Measurements from ENCODE around the gene HSP90AA1.

The HSP90AA1 gene

DNA sequence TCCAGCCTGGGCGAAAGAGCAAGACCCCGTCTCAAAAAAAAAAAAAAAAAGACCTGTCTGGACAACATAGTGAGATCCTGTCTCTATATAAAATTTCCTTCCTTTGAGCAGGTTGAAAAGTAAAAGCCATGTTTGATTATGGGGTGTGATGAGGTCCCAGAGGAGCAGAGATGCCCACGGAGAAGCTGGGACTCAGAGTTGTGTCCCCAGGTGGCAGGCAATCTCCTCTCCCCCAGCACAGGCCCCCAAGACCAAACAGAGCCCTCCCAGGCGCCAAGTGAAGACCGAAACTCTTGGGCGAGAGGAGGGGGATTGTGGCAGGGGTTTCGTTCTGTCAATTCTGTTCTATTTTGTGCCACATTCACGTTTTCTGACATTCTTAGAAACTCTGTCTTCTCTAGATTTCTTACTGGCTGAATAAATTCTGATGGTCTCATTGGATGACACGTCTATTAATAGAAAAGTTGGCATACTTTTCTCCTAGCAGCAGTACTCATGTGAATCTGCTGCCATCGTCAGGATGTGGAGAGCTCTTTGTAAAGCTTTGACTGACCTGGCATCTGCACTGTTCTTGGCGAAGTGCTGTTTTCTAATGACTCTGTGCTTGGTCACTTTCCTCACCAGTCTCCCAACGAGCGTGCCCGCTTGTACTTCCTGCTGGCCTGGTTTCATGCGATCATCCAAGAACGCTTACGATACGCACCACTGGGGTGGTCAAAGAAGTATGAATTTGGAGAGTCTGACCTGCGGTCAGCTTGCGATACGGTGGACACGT, 43.4 kb downstream of the HSP90AA1 start:
- Mint-ChIP-seq H3K4me3 (no peak overlapping the region), H3K4me1 (no peaks in the 10 kb centered on the region), H3K9me3 (no peaks in the 10 kb centered on the region), H3K27ac (no peak overlapping the region), H3K36me3 (peaks cover 100% of the 10 kb centered on the region)
- DNase-seq (ENCODE audit: low spot score in 2 of 2) (no peak), ATAC-seq (no peak)

DNA sequence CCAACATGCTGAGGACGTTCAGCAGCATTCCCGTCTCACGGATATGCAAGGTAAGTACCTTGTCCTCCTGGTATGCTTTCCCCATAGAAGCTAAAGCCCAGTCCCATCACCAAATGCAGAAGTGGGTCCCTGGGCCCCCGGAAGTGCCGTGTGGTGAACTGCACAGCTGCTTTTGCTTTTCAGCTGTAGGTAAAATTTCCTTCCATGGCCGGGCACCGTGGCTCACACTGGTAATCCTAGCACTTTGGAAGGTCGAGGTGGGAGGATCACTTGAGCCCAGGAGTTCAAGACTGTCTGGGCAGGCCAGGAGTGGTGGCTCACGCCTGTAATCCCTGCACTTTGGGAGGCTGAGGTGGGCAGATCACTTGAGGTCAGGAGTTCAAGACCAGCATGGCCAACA, 44.1 kb downstream of the HSP90AA1 start:
- H3K4me1 Mint-ChIP-seq: no peaks in the 10 kb centered on the region
- no peak for ATAC-seq
- H3K36me3 Mint-ChIP-seq: peaks cover 100% of the 10 kb centered on the region

DNA sequence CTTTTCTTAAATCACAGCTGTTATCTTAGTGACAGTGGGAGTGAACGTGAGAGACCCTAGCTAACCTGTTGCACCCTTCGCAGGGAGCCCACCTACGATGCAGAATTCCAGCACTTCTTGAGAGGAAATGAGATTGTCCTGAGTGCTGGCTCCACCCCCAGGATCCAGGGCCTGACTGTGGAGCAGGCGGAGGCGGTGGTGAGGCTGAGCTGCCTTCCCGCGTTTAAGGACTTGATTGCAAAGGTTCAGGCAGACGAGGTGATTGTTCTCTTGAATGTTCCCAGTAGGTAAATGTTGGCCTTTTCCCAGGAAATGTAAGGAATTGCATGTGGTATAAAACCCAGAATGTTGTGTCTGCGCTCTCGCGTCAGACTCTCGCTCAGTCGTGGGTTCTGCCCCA, 46.7 kb downstream of the HSP90AA1 start:
- DNase-seq (ENCODE audit: low spot score in 2 of 2) (no peak), ATAC-seq (no peak)
- Mint-ChIP-seq H3K9me3 (no peaks in the 10 kb centered on the region), H3K4me1 (no peaks in the 10 kb centered on the region), H3K27ac (no peak overlapping the region), H3K4me3 (no peak overlapping the region), H3K36me3 (peaks cover 100% of the 10 kb centered on the region)

More for the DNA sequence above, 44.1 kb downstream of the HSP90AA1 start:
- H3K27ac Mint-ChIP-seq: no peak overlapping the region
- DNase-seq (ENCODE audit: low spot score in 2 of 2): no peak
- H3K9me3 Mint-ChIP-seq: no peaks in the 10 kb centered on the region
- no peak overlapping the region for H3K4me3 Mint-ChIP-seq

DNA sequence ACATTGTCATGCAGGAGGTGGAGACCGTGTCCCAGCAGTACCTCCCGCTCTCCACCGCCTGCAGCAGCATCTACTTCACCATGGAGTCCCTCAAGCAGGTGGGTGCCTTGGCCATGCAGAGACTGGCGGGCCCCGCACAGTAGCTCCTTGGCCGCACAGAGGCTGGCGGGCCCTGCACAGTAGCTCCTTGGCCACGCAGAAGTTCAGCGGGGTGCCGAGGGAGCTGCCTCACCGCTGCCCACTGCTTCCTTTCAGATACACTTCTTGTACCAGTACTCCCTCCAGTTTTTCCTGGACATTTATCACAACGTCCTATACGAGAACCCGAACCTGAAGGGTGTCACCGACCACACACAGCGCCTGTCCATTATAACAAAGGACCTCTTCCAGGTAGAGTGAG, 47.7 kb downstream of the HSP90AA1 start:
- Mint-ChIP-seq H3K4me1 (no peaks in the 10 kb centered on the region), H3K27ac (no peak overlapping the region), H3K36me3 (peaks cover 100% of the 10 kb centered on the region), H3K4me3 (no peak overlapping the region), H3K9me3 (no peaks in the 10 kb centered on the region)
- ATAC-seq (no peak), DNase-seq (ENCODE audit: low spot score in 2 of 2) (no peak)

DNA sequence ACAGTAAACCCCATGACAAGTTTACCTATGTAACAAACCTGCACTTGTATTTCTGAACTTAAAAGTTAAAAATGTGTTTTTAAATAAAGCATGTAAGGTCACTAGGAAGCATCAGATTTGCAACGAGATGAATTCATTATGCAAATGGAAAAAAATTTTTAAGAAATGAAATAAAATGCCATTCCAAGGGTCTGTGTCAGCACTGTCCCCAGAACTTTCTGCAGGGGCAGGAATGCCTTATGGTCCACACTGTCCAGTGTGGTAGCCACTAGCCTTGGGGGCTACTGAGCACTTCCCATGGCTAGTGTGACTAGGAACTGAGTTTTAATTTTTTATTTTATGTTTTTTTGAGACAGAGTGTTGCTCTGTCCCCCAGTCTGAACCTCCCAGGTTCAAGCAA, 49.2 kb downstream of the HSP90AA1 start:
- no peak for DNase-seq (ENCODE audit: low spot score in 2 of 2)
- no peak overlapping the region for H3K27ac Mint-ChIP-seq
- no peak for ATAC-seq
- no peaks in the 10 kb centered on the region for H3K9me3 Mint-ChIP-seq
- H3K4me1 Mint-ChIP-seq: no peaks in the 10 kb centered on the region
- peaks cover 100% of the 10 kb centered on the region for H3K36me3 Mint-ChIP-seq
- H3K4me3 Mint-ChIP-seq: no peak overlapping the region

DNA sequence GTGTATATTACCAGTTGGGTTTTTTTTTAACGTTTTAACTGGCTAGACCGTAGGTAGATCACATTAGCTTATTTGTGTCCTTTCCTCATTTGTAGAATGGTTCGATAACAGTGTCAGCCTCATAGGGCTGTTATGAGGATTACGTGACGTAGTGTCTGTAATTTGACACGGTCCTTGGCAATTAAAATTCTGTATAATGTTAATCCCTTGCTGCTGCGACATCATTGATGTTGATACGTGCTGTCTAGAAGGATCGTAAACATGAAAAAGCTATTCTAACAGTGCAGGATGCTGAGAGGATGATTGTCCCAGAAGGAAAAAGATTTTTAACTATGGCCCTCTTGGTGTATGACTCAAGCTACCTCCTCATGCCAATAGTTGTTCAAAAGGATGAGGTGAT, 50.9 kb downstream of the HSP90AA1 start:
- Mint-ChIP-seq H3K4me1 (no peaks in the 10 kb centered on the region), H3K36me3 (peaks cover 100% of the 10 kb centered on the region), H3K4me3 (no peak overlapping the region), H3K27ac (no peak overlapping the region), H3K9me3 (no peaks in the 10 kb centered on the region)
- DNase-seq (ENCODE audit: low spot score in 2 of 2) (no peak), ATAC-seq (no peak)

DNA sequence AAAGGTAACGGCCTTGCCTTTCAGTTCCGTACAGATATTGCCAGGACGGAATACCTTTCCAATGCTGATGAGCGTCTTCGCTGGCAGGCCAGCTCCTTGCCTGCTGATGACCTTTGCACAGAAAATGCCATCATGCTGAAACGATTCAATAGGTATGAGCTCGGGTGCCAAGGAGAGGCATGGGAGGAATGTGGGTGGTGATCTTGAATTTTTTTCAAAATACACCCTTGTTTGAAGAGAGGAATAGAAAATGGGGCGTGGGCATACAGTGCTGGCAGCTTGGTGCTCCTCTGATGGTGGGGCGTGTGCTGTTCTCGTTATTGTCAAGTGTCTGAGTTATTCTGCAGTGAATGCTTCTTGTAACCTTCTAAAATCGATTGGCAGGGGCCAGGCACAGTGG, 52.5 kb downstream of the HSP90AA1 start:
- no peaks in the 10 kb centered on the region for H3K9me3 Mint-ChIP-seq
- peaks cover 100% of the 10 kb centered on the region for H3K36me3 Mint-ChIP-seq
- no peak overlapping the region for H3K27ac Mint-ChIP-seq
- no peak for DNase-seq (ENCODE audit: low spot score in 2 of 2)
- ATAC-seq: no peak
- no peak overlapping the region for H3K4me3 Mint-ChIP-seq
- no peaks in the 10 kb centered on the region for H3K4me1 Mint-ChIP-seq

DNA sequence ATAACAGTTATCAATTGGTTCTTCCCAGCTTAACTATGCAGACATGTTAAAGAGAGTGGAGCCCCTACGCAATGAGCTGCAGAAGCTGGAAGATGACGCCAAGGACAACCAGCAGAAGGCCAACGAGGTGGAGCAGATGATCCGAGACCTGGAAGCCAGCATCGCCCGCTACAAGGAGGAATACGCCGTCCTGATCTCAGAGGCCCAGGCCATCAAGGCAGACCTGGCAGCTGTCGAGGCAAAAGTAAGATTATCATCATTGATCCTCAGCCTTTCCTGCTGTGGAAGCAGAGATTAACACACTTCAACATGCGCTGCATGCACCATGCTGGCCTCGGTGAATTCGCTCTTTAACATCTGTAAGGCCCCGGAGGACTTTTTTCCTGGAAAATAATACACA, 53.6 kb downstream of the HSP90AA1 start:
- Mint-ChIP-seq H3K4me3 (no peak overlapping the region), H3K4me1 (no peaks in the 10 kb centered on the region), H3K36me3 (peaks cover 100% of the 10 kb centered on the region), H3K27ac (no peak overlapping the region), H3K9me3 (no peaks in the 10 kb centered on the region)
- DNase-seq (ENCODE audit: low spot score in 2 of 2) (no peak), ATAC-seq (no peak)
